ENCODE measurements around the gene MSI2. TPM values are rescaled to one million over a fixed set of nuclear protein-coding genes. Genes with fewer than 3 reads are reported as not detected.
A peak's percentile ranks its signal among the peaks of the same experiment; 100 is the strongest.
"Not testable (repeated sequence)": the region's sequence is repeated elsewhere in the genome, so short reads cannot be mapped to it uniquely, and the experiment has no call there.

MSI2 gene
- total RNA-seq, 1 experiment from 2014 or later, result 13.8 TPM

- no peak for DNase-seq (ENCODE audit: low read depth)
Measured at GRCh38 chr17:57612202-57613071, 356.1 kb downstream of the MSI2 start.

DNA sequence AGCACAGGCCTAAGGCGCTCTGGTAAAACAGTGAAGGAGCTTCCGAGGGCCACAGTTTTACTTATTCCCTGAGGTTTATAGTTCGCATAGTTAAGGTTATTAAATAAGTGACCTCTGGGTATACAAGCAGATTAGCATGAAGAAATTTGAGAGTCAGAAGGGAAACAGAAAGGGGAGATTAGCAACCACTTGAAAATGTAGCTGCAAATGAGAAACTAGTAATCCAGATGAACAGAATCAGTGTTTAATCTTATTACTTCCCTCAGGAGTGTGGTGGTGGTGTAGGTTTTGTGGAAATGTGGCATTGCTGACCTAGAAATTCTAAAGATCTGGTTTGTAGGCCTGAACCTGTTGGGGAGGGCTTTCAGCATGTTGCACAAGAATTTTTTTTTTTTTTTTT, 358.4 kb downstream of the MSI2 start:
- DNase-seq (ENCODE audit: low read depth), result no peak

- DNase-seq (ENCODE audit: low read depth), result no peak
Measured at GRCh38 chr17:57615836-57616757, 359.8 kb downstream of the MSI2 start.

GRCh38 chr17:57617218-57617617, 360.9 kb downstream of the MSI2 start:
- no peak for DNase-seq (ENCODE audit: low read depth)

DNA sequence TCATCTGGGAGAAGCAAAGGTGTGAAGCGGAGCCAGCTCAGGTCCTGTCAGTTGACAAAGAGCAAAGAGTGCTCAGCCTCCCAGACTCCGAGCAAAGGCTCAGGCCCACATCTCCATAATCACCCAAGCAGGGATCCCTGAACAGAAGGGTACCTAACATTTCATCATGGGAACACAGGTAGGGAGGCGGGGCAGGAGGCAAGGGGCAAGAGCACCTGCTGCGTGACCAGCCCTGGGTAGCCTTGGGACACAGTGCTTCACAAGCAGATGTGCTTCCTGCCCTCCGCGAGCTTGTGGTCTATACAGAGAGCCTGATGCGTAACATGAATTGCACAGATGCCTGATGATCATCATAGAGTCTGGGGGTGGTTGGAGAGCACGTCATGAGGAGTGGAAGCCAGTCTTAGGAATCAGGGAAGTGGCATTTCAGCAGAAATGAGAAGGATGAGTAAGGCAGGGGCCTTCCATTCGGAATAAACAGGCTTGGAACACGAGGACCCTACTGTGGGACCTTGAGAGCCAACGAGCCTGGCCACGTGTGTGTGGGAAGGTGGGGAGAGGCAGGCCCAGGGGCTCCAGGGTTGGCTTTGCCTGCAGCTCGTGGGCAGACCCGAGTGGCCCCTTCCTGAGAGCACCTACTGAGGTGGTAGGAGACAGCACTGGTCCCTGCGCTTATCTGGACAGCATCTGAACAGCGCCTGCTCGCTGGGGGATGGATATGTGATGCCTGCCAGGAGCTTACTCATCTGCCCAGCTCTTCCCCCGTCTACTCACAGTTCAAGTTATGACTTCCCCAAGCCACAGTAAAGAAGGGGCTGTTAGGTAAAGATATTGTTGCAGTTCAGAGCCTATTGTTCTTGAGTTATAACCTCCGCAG, 363.0 kb downstream of the MSI2 start:
- peak; percentile 25 for DNase-seq (ENCODE audit: low read depth)

- no peak for DNase-seq (ENCODE audit: low read depth)
Measured at GRCh38 chr17:57620576-57620975, 364.3 kb downstream of the MSI2 start.

DNA sequence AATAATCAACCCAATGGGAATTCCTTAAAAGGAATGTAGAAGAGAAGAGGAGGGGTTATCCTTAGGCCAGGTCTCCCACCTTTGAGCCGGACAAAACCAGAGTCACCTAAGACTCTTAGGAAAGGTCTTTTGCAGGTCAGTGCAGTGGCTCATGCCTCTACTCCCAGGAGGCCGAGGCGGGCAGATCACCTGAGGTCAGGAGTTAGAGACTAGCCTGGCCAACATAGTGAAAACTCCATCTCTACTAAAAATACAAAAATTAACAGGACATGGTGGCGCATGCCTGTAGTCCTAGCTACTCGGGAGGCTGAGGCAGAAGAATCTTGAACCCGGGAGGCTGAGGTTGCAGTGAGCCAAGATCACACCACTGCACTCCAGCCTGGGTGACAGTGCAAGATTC, 365.5 kb downstream of the MSI2 start:
- DNase-seq (ENCODE audit: low read depth), result not testable (repeated sequence)

DNA sequence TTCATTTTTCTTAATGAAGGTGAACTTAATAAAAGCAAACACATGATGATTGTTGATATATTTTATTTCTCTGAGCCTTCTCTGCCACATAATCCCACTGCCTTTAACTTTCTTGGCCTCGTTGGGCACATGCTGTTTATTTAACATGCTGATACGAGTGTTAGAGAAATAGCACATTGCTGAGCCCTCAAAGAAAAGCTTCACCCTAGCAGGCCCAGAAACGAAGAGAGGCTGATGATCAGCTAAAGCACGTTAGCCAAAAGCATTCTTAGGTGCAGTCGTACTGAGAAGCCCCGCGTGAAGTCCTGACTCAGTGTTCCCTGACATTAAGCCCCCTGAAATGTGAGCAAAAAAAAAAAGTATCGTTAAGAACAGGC, 366.0 kb downstream of the MSI2 start:
- DNase-seq (ENCODE audit: low read depth), result no peak

DNA sequence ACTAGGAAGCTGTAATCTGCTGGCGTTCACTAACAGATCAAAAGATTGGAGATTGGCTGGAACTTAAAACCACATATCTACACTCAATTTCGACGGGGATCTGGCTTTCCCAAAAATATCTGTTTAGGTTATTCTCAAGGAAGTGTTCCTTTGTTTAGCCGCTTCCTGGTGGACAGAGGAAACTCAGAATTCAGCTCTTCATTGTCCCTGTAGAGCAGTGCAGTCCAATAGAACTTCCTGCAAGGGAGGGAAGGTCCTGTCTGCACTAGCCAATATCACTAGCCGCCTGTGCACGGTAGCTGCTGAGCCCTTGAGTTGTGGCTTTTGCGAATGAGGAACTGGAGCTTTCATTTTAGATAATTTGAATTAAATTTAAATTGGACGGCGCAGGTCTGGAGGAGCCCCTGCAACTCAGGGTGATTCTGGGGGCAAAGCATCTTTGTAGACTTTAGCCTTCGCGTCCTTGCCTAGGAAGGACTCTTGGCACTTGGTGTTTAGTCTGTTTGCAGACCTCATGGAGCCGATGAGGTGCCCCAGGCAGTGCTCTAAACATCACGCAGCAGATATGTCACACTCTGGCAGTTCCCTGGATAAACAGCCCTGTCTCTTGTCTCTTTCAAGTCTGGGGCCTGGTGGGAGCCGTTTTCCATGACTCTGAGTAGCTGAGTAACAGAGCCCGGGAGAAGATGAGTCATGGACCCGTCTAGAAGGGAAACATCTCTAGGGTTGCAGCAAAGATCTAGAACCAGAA, 366.5 kb downstream of the MSI2 start:
- DNase-seq (ENCODE audit: low read depth), result peak; percentile 44

DNA sequence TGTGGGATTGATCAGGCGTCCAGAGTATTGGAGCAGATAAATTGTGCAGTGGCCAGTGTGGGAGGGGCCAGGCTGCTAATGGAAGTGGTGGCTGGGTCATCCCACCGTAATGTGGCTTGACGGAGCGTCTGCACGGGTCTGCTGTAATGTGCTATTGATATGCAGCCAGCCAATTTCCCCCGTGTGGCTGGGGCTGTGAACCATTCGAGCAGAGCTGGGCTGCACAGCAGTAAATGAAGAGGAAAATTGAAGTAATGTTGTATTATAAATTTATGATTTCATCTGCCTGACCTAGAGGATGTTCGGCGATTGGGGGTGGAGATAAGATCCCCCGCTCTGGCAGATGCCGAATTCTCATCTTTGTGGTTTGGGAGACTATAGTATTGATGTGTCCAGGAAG, 367.3 kb downstream of the MSI2 start:
- no peak for DNase-seq (ENCODE audit: low read depth)

- DNase-seq (ENCODE audit: low read depth), result no peak
Measured at GRCh38 chr17:57624386-57624785, 368.1 kb downstream of the MSI2 start.

DNA sequence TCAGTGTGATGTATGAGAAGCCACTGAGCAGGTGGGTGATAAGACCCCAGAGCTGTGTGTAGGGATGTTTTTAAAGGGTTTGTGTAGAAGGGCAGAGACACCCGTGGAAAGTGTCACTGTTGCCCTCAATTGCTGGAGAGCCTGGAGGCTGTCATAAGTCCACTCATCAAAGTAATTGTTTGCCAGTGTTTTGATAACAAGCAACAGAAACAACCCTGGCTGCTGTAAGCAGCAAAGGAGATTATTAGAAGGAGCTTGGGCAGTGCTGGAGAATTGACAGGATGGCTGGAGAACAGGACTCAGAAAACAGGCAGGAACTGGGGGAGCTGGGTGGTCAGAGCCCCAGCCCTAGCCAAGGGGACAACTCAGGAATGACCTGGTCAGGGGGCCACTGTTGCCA, 369.2 kb downstream of the MSI2 start:
- DNase-seq (ENCODE audit: low read depth), result no peak

DNA sequence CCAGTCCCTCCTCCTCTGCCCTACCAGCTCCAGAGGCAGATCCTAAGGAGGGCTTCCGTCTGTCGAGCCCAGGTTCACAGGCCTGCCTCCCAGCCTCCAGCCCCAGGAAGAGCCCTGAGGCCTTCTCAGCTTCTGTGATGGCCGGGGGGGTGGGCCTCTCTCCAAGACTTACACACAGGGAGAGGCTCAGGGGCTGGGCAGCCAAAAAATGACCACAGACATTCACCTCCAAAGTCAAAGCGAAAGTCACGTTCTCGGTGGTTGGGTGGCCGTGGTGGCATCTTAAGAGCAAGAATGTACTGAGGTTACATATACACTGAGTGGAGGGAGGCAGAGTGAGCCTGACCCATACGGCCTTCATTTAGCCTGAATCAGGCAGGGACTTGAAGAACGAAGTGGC, 369.6 kb downstream of the MSI2 start:
- DNase-seq (ENCODE audit: low read depth), result no peak

DNA sequence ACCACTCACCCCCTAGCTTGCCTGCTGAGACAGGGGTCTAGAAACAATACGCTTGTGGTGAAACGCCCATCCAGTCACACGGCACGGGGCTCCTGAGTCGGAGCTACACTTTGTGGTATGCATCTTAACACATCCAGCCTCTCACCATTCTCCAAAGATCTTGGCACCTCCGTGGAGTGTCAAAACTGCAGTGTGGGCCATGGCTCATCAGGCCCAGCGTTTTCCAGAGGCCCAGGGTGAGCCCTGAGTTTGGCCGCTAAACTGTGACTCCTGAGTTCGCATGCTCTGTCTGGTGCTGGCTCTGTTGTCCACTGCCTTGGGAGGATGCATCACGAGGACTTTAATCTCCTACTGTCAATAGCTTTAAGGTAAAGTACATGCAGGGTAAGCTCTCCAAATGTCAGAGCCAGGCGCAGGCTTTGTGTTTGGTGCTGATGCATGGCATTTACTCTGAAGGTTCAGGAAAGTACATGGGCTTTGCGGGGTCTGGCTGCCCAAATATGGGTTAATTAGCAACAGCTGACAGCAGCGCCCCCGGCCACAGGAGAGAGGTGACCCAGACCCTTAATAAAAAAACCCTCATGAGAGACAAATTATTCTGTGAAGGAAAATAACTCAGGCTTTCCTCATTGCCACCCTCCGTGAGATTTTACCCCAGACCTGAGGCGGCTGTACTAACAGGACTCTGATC, 370.3 kb downstream of the MSI2 start:
- no peak for DNase-seq (ENCODE audit: low read depth)

- DNase-seq (ENCODE audit: low read depth), result no peak
Measured at GRCh38 chr17:57627591-57627990, 371.3 kb downstream of the MSI2 start.

GRCh38 chr17:57628421-57628820, 372.1 kb downstream of the MSI2 start:
- DNase-seq (ENCODE audit: low read depth), result no peak

- DNase-seq (ENCODE audit: low read depth), result no peak
Measured at GRCh38 chr17:57629470-57629869, 373.1 kb downstream of the MSI2 start.

GRCh38 chr17:57629886-57630285, 373.6 kb downstream of the MSI2 start:
- no peak for DNase-seq (ENCODE audit: low read depth)

GRCh38 chr17:57630736-57631135, 374.4 kb downstream of the MSI2 start:
- DNase-seq (ENCODE audit: low read depth), result no peak

DNA sequence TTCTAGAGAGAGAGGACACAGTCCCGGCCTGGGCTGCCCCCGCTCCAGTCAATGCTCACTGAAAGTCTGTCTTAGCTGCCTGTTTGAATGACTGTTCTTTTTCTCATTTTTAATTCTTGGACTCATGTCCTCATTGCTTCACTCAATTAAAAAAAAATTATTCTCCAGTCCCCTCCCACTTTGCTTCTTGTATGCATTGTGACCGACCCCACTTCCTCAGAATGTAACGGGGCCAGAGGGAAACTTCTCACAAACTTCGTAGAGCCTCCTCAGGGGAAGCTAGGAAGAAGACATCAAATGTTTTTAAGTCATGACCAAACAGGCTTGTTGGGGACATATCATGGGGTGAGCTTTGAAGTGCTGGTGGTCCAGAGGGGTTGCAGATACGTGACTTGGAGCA, 375.5 kb downstream of the MSI2 start:
- DNase-seq (ENCODE audit: low read depth), result no peak
